Glomerular visceral epithelial cell (primary cell): ENCODE measurements around the gene TMEM131.

Experiments
- DNase-seq: peaks from one replicate; pipeline ENCODE4 v3.0.0-alpha.2; 2016; ENCODE audit errors: extremely low spot score

TMEM131 gene

GRCh38 chr2:97991081-97991856, 4.5 kb downstream of the TMEM131 start:
- no peak for DNase-seq

DNA sequence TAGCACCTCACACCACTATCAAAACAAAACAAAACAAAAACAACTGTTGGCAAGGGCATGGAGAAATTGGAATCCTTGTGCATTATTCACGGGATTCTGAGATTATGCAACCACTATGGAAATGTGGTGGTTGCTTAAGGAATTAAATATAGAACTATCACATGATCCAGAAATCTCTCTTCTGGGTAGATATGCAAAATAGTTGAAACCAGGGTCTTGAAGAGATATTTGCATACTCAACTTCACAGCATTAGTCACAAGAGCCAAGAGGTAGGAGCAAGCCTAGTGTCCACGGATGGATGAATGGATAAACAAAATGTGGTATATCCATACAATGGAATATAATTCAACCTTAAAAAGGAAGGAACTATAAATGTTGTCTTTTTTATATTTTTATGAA, 7.0 kb downstream of the TMEM131 start:
- DNase-seq, result no peak

GRCh38 chr2:97985998-97986397, 9.8 kb downstream of the TMEM131 start:
- no peak for DNase-seq

DNA sequence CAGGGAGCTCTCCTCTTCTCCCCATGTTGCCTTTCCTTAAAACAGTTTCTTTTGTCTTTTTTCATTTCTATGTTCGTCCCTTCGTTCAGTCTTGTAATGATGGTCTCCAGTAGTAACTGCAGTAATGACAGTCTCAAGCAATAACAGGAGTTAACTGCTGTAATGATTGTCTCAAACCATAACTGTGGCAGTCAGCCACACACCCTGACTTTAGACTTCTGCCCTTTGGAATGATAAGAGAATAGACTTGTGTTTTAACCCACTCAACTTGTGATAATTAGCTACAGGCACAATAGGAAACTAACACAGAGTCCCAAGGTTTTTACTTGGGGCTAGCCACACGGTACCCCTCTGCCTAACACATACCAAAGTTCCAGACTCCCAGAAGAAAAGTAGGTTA, 12.1 kb downstream of the TMEM131 start:
- DNase-seq, result no peak

- DNase-seq, result no peak
These were observed 12.6 kb downstream of the TMEM131 start for GRCh38 chr2:97983134-97983533.

- DNase-seq, result no peak
These were observed 13.1 kb downstream of the TMEM131 start for GRCh38 chr2:97982621-97983020.

DNA sequence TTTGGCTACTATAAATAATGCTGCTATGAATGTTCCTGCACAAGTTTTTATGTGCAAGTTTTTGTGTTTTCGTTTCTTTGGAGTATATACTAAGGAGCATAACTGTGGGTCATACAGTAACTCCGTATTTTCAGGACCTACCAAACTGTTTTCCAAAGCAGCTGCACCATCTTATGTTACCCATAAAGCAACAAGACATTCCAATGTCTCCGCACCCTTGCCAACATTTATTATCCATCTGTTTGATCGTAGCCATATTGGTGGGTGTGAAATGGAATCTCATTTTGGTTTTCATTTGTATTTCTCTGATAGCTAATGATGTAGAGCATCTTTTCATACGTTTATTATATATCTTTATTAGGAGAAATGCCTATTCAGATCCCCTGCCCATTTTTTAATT, 13.8 kb downstream of the TMEM131 start:
- DNase-seq, result no peak

GRCh38 chr2:97979904-97980303, 15.8 kb downstream of the TMEM131 start:
- no peak for DNase-seq

- DNase-seq, result no peak
These were observed 21.3 kb downstream of the TMEM131 start for GRCh38 chr2:97974471-97974870.

- no peak for DNase-seq
These were observed 25.3 kb downstream of the TMEM131 start for GRCh38 chr2:97970293-97971060.

DNA sequence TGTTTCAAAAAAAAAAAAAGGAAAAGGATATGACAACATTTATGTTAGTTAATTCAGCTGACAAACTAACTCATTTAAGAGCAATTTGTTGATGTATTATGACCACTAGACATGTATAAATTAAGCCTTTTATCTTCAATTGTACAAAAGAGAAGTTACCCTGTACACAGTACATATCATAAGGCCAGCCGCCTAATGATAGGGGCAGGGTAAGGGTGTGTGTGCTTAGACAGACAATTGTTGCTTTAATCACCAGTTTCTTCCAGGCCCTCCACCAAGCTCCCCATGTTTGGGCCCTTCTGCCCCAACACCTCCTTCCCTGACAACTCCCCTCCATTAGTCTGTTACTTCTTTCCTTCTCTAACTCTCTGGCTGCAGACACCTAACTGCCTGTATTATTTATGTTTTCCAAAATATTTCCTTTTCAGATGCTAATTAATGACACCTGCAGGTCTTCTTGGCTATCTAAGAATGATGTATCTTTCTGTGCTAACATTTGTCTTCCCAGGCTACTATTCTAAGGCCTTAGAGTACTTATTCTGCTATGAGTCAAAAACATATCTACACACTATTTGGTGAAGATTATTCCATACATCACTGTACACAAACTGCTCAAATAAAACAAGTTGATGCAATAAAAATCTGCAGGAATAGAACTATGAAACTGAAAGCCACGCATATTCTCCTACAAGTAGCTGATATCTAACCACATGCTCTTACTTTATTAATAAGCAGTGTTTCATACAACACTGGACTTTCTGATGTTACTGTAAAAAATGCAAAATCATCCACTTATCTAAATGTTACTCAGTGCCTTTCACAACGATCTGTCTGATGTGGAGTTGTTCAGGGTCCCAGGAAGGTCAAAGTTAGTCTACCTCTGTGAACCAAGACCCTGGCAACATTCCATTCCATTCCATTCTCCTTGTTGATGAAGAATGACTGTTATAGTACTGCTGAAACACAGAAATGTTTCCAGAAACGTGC, 26.4 kb downstream of the TMEM131 start:
- DNase-seq, result no peak

DNA sequence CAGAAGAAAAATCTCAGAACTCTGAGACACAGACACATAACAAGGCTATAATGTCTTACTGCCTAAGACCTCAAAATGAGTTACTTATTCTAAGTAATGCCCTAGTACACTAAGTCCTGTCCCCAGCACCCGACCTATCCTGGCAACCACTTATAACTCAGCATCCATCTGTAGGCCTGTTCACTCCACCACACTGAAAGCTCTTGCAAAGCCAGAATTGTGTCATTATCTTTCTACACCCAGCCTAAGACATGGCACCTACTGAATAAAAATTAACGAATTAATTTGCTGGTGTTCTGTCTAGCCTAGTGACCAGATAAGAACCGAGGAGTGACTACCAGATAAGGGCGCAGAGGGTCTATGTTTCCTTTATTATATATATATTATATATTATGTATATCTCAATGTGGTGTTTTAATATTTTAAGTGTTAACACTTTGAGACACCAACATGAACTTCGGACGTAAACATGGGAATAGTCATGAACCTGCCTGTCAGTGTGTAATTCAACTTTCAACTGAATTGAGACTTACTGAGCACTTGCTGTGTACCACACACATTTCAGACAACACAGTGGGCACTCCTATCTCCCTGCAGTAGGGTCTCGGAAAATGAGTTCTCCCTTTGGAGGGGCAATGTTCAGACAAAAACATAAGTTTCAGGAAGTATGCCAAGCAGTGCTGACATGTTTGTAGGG, 27.7 kb downstream of the TMEM131 start:
- no peak for DNase-seq

DNA sequence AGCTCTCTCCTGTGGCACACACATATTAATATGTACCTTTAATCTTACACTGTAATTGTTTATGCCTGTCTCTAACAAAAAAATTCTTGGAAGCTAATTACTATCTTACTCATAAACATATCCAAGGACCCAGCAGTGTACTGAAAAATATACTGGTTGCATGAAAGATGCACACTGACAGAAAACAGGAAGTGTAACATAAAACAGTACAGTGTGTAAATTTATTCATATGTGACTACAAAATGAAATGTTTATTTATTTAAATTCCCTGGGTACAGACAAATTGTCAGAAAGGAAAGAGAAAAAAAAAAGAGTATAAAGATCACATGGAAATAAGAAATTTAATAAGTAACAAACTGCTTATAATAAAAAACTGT, 28.5 kb downstream of the TMEM131 start:
- DNase-seq, result no peak

DNA sequence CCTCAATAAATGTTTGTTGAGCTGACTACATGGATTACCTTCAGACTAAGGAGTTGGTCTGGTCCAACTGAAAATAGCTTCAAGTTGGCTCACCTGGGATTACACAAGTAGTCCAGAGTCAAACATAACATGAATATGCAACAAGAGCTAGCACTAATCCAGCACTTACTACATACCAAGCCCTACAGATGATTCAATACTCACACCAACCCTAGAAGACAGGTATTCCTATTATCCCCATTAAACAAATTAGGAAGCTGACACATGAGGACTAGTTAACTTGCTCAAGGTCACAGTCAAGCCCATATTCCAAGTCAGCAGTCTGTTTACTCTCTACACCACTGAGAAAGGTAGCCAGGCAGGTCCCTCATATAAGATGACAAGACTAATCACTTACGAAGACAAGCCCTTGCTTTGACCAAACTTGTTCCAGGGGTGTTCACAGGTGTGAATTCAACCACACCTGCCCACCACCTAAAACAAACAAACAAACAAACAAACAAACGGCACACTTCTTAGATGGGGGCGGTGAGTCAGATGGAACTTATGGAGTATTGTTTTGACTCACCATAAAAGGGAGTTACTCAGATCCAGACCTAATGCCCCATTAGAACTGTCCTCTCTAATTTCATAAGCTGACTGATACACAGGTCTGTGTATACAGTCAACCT, 29.1 kb downstream of the TMEM131 start:
- DNase-seq, result no peak

DNA sequence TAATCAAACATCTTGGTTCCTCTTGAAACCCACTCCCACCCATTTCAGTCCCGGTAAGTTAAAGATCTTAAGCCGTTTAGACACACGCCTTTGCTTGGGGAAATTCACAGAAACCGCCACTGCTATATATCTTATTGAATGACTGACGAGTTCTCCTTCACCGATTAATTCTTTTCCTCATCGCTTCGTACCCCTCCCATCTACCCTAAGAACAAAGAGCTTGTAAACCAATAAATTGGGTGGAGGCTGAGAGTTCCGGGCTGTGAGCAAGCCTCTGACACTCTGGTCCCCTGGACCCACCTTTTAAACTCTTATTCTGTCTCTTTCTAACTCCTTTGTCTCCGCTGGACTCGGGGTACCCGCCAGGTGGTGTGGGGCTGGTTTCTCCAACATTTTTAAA, 30.6 kb downstream of the TMEM131 start:
- no peak for DNase-seq

DNA sequence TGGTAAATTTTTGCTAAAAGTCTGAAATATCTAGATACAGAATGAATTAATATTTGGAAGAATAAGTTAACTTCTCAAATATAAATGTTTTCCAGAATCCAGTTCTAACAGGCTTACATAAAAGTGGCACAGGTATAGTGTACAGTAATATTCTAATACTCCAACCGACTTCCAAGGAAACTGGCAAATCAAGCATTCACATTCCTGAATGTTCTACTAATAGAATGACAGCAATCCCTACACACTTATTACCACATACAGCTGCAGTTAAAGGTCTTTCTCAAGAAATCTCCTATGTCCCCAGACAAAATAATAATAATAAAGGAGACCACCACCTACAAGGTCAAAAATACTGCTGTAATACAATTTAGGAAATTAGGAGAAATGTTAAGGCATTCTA, 31.9 kb downstream of the TMEM131 start:
- no peak for DNase-seq

DNA sequence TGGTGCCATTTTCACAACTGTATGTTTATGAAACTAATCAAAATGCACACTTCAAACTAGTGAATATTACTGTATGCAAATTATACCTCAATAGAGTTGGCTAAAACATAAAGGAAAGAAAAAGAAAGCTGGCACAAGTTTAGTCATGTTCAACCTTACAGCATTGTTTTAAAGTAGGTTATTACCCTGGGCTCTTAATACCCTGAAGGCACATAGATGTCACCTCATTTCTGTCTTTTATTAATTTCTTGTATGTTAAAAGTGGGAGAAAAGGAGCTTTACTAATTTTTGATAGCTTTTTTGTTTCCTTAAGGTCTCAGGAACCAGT, 32.7 kb downstream of the TMEM131 start:
- no peak for DNase-seq

- DNase-seq, result no peak
These were observed 34.2 kb downstream of the TMEM131 start for GRCh38 chr2:97961534-97961933.

DNA sequence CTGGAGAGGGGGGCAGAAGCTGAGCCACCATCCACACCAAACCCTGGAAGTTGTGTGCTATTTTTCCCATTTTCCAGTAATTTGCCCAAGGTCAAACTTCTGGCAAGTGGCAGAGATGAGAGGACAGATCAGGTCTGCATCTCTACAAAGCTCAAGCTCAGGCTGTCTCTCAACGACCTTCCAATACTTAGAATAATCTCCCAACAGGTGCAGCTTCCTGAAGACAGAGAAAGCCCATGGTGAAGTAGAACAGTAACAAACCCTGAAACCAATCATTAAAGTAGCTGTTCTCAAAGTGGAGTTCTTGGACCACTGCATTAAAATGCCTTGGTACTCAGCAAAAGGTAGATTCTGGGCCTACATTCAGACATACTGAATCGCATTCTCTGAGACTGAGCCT, 37.6 kb downstream of the TMEM131 start:
- DNase-seq, result no peak

DNA sequence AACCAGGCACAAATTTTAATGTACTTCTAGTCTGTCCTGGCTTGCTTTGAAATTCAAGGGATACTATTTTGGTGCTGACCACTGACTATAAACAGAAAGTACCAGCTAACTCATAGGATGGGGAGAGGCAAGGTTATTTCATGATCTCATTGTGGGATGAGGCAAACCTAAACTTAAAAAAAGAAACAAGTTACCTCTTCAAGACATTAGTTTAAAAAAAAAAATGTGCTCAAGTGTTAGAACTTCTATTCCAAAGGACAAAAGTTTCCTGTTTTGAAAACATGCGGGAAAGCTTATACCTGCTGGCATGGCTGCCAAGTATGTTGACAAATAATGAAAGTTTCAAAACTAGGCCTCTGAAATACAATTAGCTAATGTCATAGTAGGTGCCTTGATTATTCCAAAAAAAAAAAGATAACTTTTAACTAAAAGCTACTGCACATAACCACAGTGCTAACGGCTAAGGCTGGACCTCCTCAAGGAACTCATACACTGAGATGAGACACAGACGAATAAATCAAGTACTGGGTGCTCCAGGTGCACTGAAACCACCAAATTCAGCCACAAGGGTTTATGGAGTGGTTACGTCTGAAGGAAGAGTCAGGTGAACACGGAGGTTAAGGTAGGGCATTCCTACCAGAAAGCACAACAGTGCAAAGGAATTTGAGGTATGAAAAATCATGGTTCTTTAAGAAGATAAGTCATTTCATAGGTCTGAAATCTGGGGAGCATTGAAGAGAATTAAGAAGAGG, 38.1 kb downstream of the TMEM131 start:
- DNase-seq, result peak; percentile 23
